ENCODE data around the gene KREMEN2. TPM values are rescaled to one million over a fixed set of nuclear protein-coding genes. Genes with fewer than 3 reads are reported as not detected.

Gene KREMEN2
- total and polyA plus RNA-seq, 2 of the 8 experiments (the other 6 are each of a cell fraction or from before 2014, with no cell fraction given), result 6.6 to 7.0 TPM

GRCh38 chr16:2973093-2973492 is 9.0 kb downstream of the KREMEN2 start:
- Histone ChIP-seq H3K9ac (replicated peaks in 1 of 4; ENCODE audit: extremely low read depth in 1 of 4, low read depth in 3 of 4, low read length in 3 of 4) (no peak overlapping the region), H2BK120ac (replicated peaks; ENCODE audit: low read depth, low read length) (no peak overlapping the region), H2AK5ac (ENCODE audit: low read depth, low read length) (no peak overlapping the region), H2BK20ac (ENCODE audit: low read length) (no peak overlapping the region), H4K91ac (replicated peaks; ENCODE audit: insufficient read length, low read length) (no peak overlapping the region), H2AFZ (ENCODE audit: low read length) (no peak overlapping the region), H3K9me3 (ENCODE audit: insufficient read depth in 2 of 2, low read depth in 1 of 2, low read length in 1 of 2) (no peaks in the 10 kb centered on the region), H4K5ac (ENCODE audit: insufficient read length, low read depth, low read length) (no peak overlapping the region), H3K4ac (replicated peaks; ENCODE audit: insufficient read length, low read depth, low read length) (no peak overlapping the region), H3K56ac (replicated peaks; ENCODE audit: insufficient read length, low read depth, low read length) (no peak overlapping the region), H3K4me1 (replicated peaks in 1 of 4; ENCODE audit: control insufficient read depth in 3 of 4, insufficient read depth in 4 of 4, low read length in 3 of 4) (peaks cover 0 to 20% (median 11%) of the 10 kb centered on the region in 4 experiments; a peak in 6 of 7 replicates), H2BK15ac (ENCODE audit: low read length) (no peak overlapping the region), H3K4me3 (ENCODE audit: extremely low read depth in 1 of 4, insufficient read depth in 2 of 4, low read depth in 3 of 4, low read length in 4 of 4) (no peak overlapping the region), H3K14ac (ENCODE audit: insufficient read length) (no peak overlapping the region), H3K36me3 (ENCODE audit: control insufficient read depth in 2 of 4, insufficient read depth in 4 of 4, low read length in 3 of 4) (peaks cover 20 to 46% (median 33%) of the 10 kb centered on the region in 4 experiments), H4K20me1 (replicated peaks in 1 of 2; ENCODE audit: control insufficient read depth in 1 of 2, insufficient read depth in 2 of 2, low read length in 2 of 2) (peaks cover 29 to 36% of the 10 kb centered on the region in 2 experiments), H4K8ac (ENCODE audit: extremely low read depth, insufficient read depth, low read length) (no peak overlapping the region; the same call in 1 of the 2 replicates), H2BK12ac (ENCODE audit: low read depth, low read length) (no peak overlapping the region), H2BK5ac (ENCODE audit: low read depth, low read length) (no peak overlapping the region), H3K4me2 (ENCODE audit: insufficient read depth in 1 of 2, low read depth in 2 of 2, low read length in 2 of 2) (no peak overlapping the region), H3K23ac (ENCODE audit: insufficient read length) (no peak overlapping the region), H3K18ac (ENCODE audit: extremely low read depth, low read length) (no peak overlapping the region), H3K79me2 (ENCODE audit: control insufficient read depth in 1 of 2, insufficient read depth in 2 of 2, low read length in 2 of 2) (peaks cover 0 to 2% of the 10 kb centered on the region in 2 experiments; a peak in 1 of 4 replicates), H3K23me2 (ENCODE audit: low read depth, low read length) (peaks cover 9% of the 10 kb centered on the region), H3K27ac (ENCODE audit: low read depth, low read length) (no peak overlapping the region), H3K27me3 (replicated peaks in 1 of 4; ENCODE audit: control insufficient read depth in 3 of 4, extremely low read depth in 1 of 4, insufficient read depth in 3 of 4, low read length in 3 of 4) (peaks cover 0 to 7% (median 4%) of the 10 kb centered on the region in 4 experiments; a peak in 5 of 7 replicates), H3K79me1 (ENCODE audit: low read depth, low read length) (peaks cover 16% of the 10 kb centered on the region)
- no peak for FAIRE-seq
- CTCF ChIA-PET (ENCODE audit: partially characterized antibody), result interaction anchor here (0.8 to 2.8 kb wide), 10 partner anchors 9 to 86 kb away, joined by 3 to 15 read pairs (median 4); partner anchors contain the start of genes CLDN6 and KREMEN2
- peak in 1 of 2 experiments; percentile 39; a peak in 2 of 3 replicates for TF ChIP-seq POLR2A (IDR thresholded peaks at IDR 0.05; ENCODE audit: control extremely low read depth in 1 of 2, low read depth in 2 of 2, low read length in 2 of 2)
- TF ChIP-seq POLR2AphosphoS5 (IDR thresholded peaks at IDR 0.05; ENCODE audit: low read depth, low read length), result 0 out of 2 replicates have a peak, but pooled peaks have one; percentile 24
- TF ChIP-seq USF2 (IDR thresholded peaks at IDR 0.05; ENCODE audit: low read length), result no peak
- TF ChIP-seq GTF2F1 (IDR thresholded peaks at IDR 0.05; ENCODE audit: borderline replicate concordance, low read depth, low read length), result no peak
- 90% methylated on average over 5 of the region's 5 CpGs; no CpG with 5 or more reads in 1 of the 2 experiments for WGBS, 2 experiments (ENCODE audit: extremely low coverage in 1 of 2, insufficient coverage in 1 of 2, insufficient read length in 1 of 2, insufficient replicate concordance in 2 of 2, low coverage in 1 of 2, low lambda C conversion rate in 2 of 2, missing lambda C conversion rate in 1 of 2)
- POLR2A ChIA-PET (ENCODE audit: partially characterized antibody), result interaction anchor here (0.7 to 25.4 kb wide), 10 partner anchors 9 to 52 kb away, joined by 3 to 455 read pairs (median 6); partner anchors contain the start of genes CLDN6, HCFC1R1, KREMEN2 and PKMYT1
- no peak for DNase-seq (ENCODE audit: low read depth in 1 of 2, low spot score in 2 of 2)
